Caco-2 (cell line): Measurements from ENCODE around the gene MAPKAP1. TPM values are rescaled to one million over a fixed set of nuclear protein-coding genes. Genes with fewer than 3 reads are reported as not detected.

Experiments
- BruUV-seq: library from RNA; stranded (reverse); fragments of 400-500 nt; replicated peaks from 2 replicates; lab custom pipeline; 2021; lab: Mats Ljungman, UMichigan
- CTCF ChIA-PET: fragments of 300-600 bp; sonication (Branson Sonifier 250); formaldehyde crosslinking; loops from one replicate; lab custom pipeline; 2022; ENCODE audit warnings: antibody characterized with exemption; lab: Charles Lee
- POLR2A ChIA-PET: fragments of 300-600 bp; sonication (Branson Sonifier 250); formaldehyde crosslinking; loops from one replicate; lab custom pipeline; 2022; ENCODE audit warnings: antibody characterized with exemption; lab: Charles Lee
- DNase-seq, 2 experiments: peaks; one replicate each; pipeline versions ENCODE4 v3.0.0 to v3.0.0-alpha.2; 2020 to 2022
- H3K27me3 ChIP-seq: replicated peaks from 2 replicates; pipeline ENCODE4 v1.6.0; 2011; ENCODE audit warnings: low read length; ENCODE audit not compliant: control insufficient read depth, insufficient read depth
- H3K36me3 ChIP-seq: 2 replicates; pipeline ENCODE4 v1.5.1; 2011; ENCODE audit warnings: low read length; ENCODE audit not compliant: control insufficient read depth, insufficient read depth
- H3K4me1 ChIP-seq: fragments of 250-450 bp; sonication (Bioruptor Pico); 2 replicates; pipeline ENCODE4 v1.5.1; 2020; ENCODE audit warnings: mild to moderate bottlenecking
- H3K4me3 ChIP-seq: 2 replicates; pipeline ENCODE4 v1.5.1; 2011; ENCODE audit warnings: low read depth, mild to moderate bottlenecking, control low read depth, low read length
- H3K9me3 ChIP-seq: fragments of 250-450 bp; sonication (Bioruptor Pico); 2 replicates; pipeline ENCODE4 v1.5.1; 2020; ENCODE audit warnings: mild to moderate bottlenecking, moderate library complexity
- H3K27ac Mint-ChIP-seq: one replicate; pipeline ENCODE4 v1.8.0; 2022; ENCODE audit warnings: mixed read lengths; ENCODE audit not compliant: unreplicated experiment
- H3K27me3 Mint-ChIP-seq: one replicate; pipeline ENCODE4 v1.8.0; 2022; ENCODE audit warnings: mixed read lengths; ENCODE audit not compliant: insufficient read depth, unreplicated experiment
- H3K36me3 Mint-ChIP-seq: one replicate; pipeline ENCODE4 v1.8.0; 2022; ENCODE audit warnings: mild to moderate bottlenecking, mixed read lengths; ENCODE audit not compliant: insufficient read depth, unreplicated experiment
- H3K4me1 Mint-ChIP-seq: one replicate; pipeline ENCODE4 v1.8.0; 2022; ENCODE audit warnings: low read depth, mixed read lengths; ENCODE audit not compliant: unreplicated experiment
- H3K4me3 Mint-ChIP-seq: one replicate; pipeline ENCODE4 v1.8.0; 2022; ENCODE audit warnings: mild to moderate bottlenecking, moderate library complexity, mixed read lengths; ENCODE audit not compliant: unreplicated experiment
- H3K9me3 Mint-ChIP-seq: one replicate; pipeline ENCODE4 v1.8.0; 2022; ENCODE audit warnings: mixed read lengths; ENCODE audit not compliant: unreplicated experiment
- intact Hi-C: fragments of 100-400 bp; cut with micrococcal nuclease; formaldehyde crosslinking; loops from one replicate; pipeline ENCODE4 v1.10.0; 2022; ENCODE audit not compliant: unreplicated experiment
- total RNA-seq: library from RNA; stranded (reverse); gene quantifications from 2 replicates; pipeline ENCODE4 v1.2.3, GENCODE V29; 2022
- TF ChIP-seq, protein P1 (sequence below), 2 experiments: fragments of 200-600 bp in 1 of 2; IDR thresholded peaks; 1 replicate in 1 of 2; 2 replicates in 1 of 2; pipeline versions ENCODE4 v1.5.1 to v1.8.0; 2011 to 2022; ENCODE audit warnings: antibody characterized with exemption in 1 of 2, control low read depth in 1 of 2, inconsistent platforms in 1 of 2, low read depth in 1 of 2, low read length in 1 of 2, mild to moderate bottlenecking in 1 of 2, moderate library complexity in 1 of 2; ENCODE audit not compliant: insufficient read depth in 1 of 2, severe bottlenecking in 1 of 2, unreplicated experiment in 1 of 2

Gene MAPKAP1
- total RNA-seq, 1 experiment from 2014 or later: 70.0 TPM

GRCh38 chr9:125405938-125406809, 300.8 kb downstream of the MAPKAP1 start:
- intact Hi-C loops: loop anchor here (2.0 kb wide), 1 partner anchor 823 kb away; no protein-coding TSS in a partner anchor
- peaks cover 12% of the 10 kb centered on the region for H3K36me3 Mint-ChIP-seq
- no peak for DNase-seq

DNA sequence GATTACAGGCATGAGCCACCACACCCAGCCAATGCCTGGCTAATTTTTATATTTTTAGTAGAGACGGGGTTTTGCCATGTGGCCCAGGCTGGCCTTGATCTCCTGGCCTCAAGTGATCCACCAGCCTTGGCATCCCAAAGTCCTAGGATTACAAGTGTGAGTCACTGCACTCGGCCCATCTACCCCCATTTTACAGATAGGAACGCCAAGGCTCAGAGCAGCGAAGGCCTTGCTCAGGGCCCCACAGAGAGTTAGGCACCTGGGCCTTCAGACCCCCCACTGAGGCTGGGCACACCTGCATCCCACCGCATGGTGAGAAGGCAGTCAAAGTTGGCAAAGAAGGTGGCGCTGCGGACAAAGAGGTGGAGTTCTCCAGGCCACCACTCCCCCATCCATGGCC, 302.3 kb downstream of the MAPKAP1 start:
- CTCF ChIA-PET: no interaction called here
- intact Hi-C loops: no loop called here

More at GRCh38 chr9:125405938-125406809, 300.8 kb downstream of the MAPKAP1 start:
- H3K27me3 ChIP-seq: no peaks in the 10 kb centered on the region
- no peaks in the 10 kb centered on the region for H3K9me3 ChIP-seq
- Mint-ChIP-seq H3K9me3 (no peaks in the 10 kb centered on the region), H3K27me3 (no peaks in the 10 kb centered on the region), H3K4me3 (no peak overlapping the region), H3K4me1 (peaks cover 10% of the 10 kb centered on the region), H3K27ac (no peak overlapping the region)
- BruUV-seq: no TSS peak
- ChIA-PET CTCF (interaction anchor here (1.1 to 2.3 kb wide), 2 partner anchors 7 to 18 kb away, joined by 3 to 8 read pairs; no protein-coding TSS in a partner anchor), POLR2A (interaction anchor here (0.6 kb wide), 1 partner anchor 220 kb away, joined by 6 read pairs; no protein-coding TSS in a partner anchor)
- TF ChIP-seq, protein P1, sequence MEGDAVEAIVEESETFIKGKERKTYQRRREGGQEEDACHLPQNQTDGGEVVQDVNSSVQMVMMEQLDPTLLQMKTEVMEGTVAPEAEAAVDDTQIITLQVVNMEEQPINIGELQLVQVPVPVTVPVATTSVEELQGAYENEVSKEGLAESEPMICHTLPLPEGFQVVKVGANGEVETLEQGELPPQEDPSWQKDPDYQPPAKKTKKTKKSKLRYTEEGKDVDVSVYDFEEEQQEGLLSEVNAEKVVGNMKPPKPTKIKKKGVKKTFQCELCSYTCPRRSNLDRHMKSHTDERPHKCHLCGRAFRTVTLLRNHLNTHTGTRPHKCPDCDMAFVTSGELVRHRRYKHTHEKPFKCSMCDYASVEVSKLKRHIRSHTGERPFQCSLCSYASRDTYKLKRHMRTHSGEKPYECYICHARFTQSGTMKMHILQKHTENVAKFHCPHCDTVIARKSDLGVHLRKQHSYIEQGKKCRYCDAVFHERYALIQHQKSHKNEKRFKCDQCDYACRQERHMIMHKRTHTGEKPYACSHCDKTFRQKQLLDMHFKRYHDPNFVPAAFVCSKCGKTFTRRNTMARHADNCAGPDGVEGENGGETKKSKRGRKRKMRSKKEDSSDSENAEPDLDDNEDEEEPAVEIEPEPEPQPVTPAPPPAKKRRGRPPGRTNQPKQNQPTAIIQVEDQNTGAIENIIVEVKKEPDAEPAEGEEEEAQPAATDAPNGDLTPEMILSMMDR (IDR thresholded peaks at IDR 0.05; ENCODE audit: insufficient read depth in 1 of 2, low read depth in 1 of 2, low read length in 1 of 2, severe bottlenecking in 1 of 2, unreplicated experiment in 1 of 2): no peak
- H3K36me3 ChIP-seq: no peaks in the 10 kb centered on the region
- peaks cover 15% of the 10 kb centered on the region for H3K4me1 ChIP-seq
- no peak overlapping the region for H3K4me3 ChIP-seq

More for the DNA sequence above, 302.3 kb downstream of the MAPKAP1 start:
- TF ChIP-seq, protein P1 (IDR thresholded peaks at IDR 0.05; ENCODE audit: insufficient read depth in 1 of 2, low read depth in 1 of 2, low read length in 1 of 2, severe bottlenecking in 1 of 2, unreplicated experiment in 1 of 2): no peak
- no peak for DNase-seq
- Histone ChIP-seq H3K9me3 (no peaks in the 10 kb centered on the region), H3K4me3 (no peak overlapping the region), H3K4me1 (peaks cover 12% of the 10 kb centered on the region), H3K27me3 (no peaks in the 10 kb centered on the region), H3K36me3 (no peaks in the 10 kb centered on the region)
- H3K4me1 Mint-ChIP-seq: peaks cover 4% of the 10 kb centered on the region
- H3K36me3 Mint-ChIP-seq: peaks cover 2% of the 10 kb centered on the region
- no peaks in the 10 kb centered on the region for H3K9me3 Mint-ChIP-seq
- no peak overlapping the region for H3K27ac Mint-ChIP-seq
- no TSS peak for BruUV-seq
- H3K27me3 Mint-ChIP-seq: no peaks in the 10 kb centered on the region
- H3K4me3 Mint-ChIP-seq: no peak overlapping the region
- POLR2A ChIA-PET: no interaction called here
